Cardiac muscle cell (in vitro differentiated cells and primary cell): ENCODE results near the gene CCDC117. TPM values are rescaled to one million over a fixed set of nuclear protein-coding genes. Genes with fewer than 3 reads are reported as not detected.
A peak's percentile ranks its signal among the peaks of the same experiment; 100 is the strongest.

ENCODE experiments used
- DNase-seq, 2 donors: peaks; one replicate each; pipeline versions ENCODE4 v3.0.0 to v3.0.0-alpha.2; 2010 to 2017; ENCODE audit warnings: low read depth in 1 of 2, low spot score in 1 of 2
- H3K27ac ChIP-seq: fragments of 200-600 bp; sonication (generic); 2 replicates; pipeline ENCODE4 v1.5.1; 2016
- H3K27me3 ChIP-seq: fragments of 200-600 bp; sonication (generic); 2 replicates; pipeline ENCODE4 v1.6.0; 2016; ENCODE audit warnings: control low read depth
- H3K36me3 ChIP-seq: fragments of 200-600 bp; sonication (generic); 2 replicates; pipeline ENCODE4 v1.5.1; 2016; ENCODE audit warnings: control low read depth
- H3K4me1 ChIP-seq: fragments of 200-600 bp; sonication (generic); 2 replicates; pipeline ENCODE4 v1.8.1; 2017; ENCODE audit warnings: low read depth, mild to moderate bottlenecking, mixed run types
- H3K4me3 ChIP-seq: fragments of 200-600 bp; sonication (generic); 2 replicates; pipeline ENCODE4 v1.5.1; 2016; ENCODE audit warnings: mild to moderate bottlenecking
- H3K9me3 ChIP-seq: fragments of 200-600 bp; sonication (generic); 2 replicates; pipeline ENCODE4 v1.5.1; 2017; ENCODE audit warnings: low read depth, mild to moderate bottlenecking, control low read depth
- CTCF ChIP-seq: IDR thresholded peaks from 2 replicates; pipeline ENCODE4 v1.5.1; 2012; ENCODE audit warnings: low read depth, mild to moderate bottlenecking, low read length
- polyA plus RNA-seq: library from polyadenylated mRNA; unstranded; fragments of >200 nt; fragmentation: Nextera tagmentation; extraction: Ambion mirVana; gene quantifications from 2 replicates; pipeline ENCODE4 v1.2.1, GENCODE V29; 2016
- total RNA-seq: library from RNA; depleted of rRNA; stranded (reverse); fragments of >200 nt; gene quantifications from 2 replicates; pipeline ENCODE4 v1.2.3, GENCODE V29; 2016

CCDC117 gene
- total and polyA plus RNA-seq, 2 experiments from 2014 or later: 29.1 to 37.9 TPM

- Histone ChIP-seq H3K27ac (peak overlapping the region; percentile 96), H3K4me3 (no peak overlapping the region), H3K27me3 (no peaks in the 10 kb centered on the region), H3K36me3 (no peaks in the 10 kb centered on the region), H3K9me3 (no peaks in the 10 kb centered on the region), H3K4me1 (peaks cover 19% of the 10 kb centered on the region)
- DNase-seq: peak in 1 of 2 donors; percentile 73
- TF ChIP-seq CTCF: no peak
Measured at GRCh38 chr22:28817919-28818859, 45.7 kb downstream of the CCDC117 start.

GRCh38 chr22:28819253-28820096, 47.0 kb downstream of the CCDC117 start:
- no peaks in the 10 kb centered on the region for H3K27me3 ChIP-seq
- H3K36me3 ChIP-seq: no peaks in the 10 kb centered on the region
- H3K9me3 ChIP-seq: no peaks in the 10 kb centered on the region
- peak overlapping the region; percentile 96 for H3K27ac ChIP-seq
- no peak for DNase-seq
- no peak overlapping the region for H3K4me3 ChIP-seq
- peaks cover 20% of the 10 kb centered on the region for H3K4me1 ChIP-seq
- no peak for TF ChIP-seq CTCF

- no peak for DNase-seq
- Histone ChIP-seq H3K9me3 (no peaks in the 10 kb centered on the region), H3K27me3 (no peaks in the 10 kb centered on the region), H3K36me3 (no peaks in the 10 kb centered on the region), H3K4me3 (no peak overlapping the region), H3K4me1 (peaks cover 20% of the 10 kb centered on the region), H3K27ac (no peak overlapping the region)
- no peak for TF ChIP-seq CTCF
Measured at GRCh38 chr22:28820885-28821284, 48.4 kb downstream of the CCDC117 start.

- Histone ChIP-seq H3K36me3 (no peaks in the 10 kb centered on the region), H3K9me3 (no peaks in the 10 kb centered on the region), H3K4me1 (peaks cover 20% of the 10 kb centered on the region)
Measured at GRCh38 chr22:28821452-28821851, 49.0 kb downstream of the CCDC117 start.

More at GRCh38 chr22:28821452-28821851, 49.0 kb downstream of the CCDC117 start:
- no peak for TF ChIP-seq CTCF
- Histone ChIP-seq H3K27me3 (no peaks in the 10 kb centered on the region), H3K27ac (no peak overlapping the region), H3K4me3 (no peak overlapping the region)
- DNase-seq: no peak
